HEK293T (cell line): ENCODE measurements around the gene LILRA1.

Experiments used
- CTCF ChIA-PET: fragments of 350-600 bp; formaldehyde crosslinking; extraction: SDS; loops from one replicate; lab custom pipeline; 2021; ENCODE audit warnings: antibody characterized with exemption, inconsistent platforms; lab: Yijun Ruan, JAX
- POLR2A ChIA-PET: fragments of 350-600 bp; formaldehyde crosslinking; extraction: SDS; loops from one replicate; lab custom pipeline; 2020; ENCODE audit warnings: antibody characterized with exemption, inconsistent platforms; lab: Yijun Ruan, JAX
- DNase-seq: peaks from one replicate; pipeline ENCODE4 v3.0.0; 2012; ENCODE audit warnings: mixed read lengths; ENCODE audit errors: extremely low spot score
- ARNT ChIP-seq: fragments of 450-650 bp; IDR thresholded peaks from 2 replicates; pipeline ENCODE4 v1.6.1; 2017; ENCODE audit warnings: mild to moderate bottlenecking
- BHLHE40 ChIP-seq: fragments of 450-650 bp; IDR thresholded peaks from 2 replicates; pipeline ENCODE4 v1.6.1; 2016; ENCODE audit warnings: mild to moderate bottlenecking, moderate library complexity, borderline replicate concordance
- CTBP1 ChIP-seq: fragments of 450-650 bp; IDR thresholded peaks from 2 replicates; pipeline ENCODE4 v1.6.1; 2016; ENCODE audit warnings: borderline replicate concordance
- ELF4 ChIP-seq: fragments of 450-650 bp; IDR thresholded peaks from 2 replicates; pipeline ENCODE4 v1.6.1; 2017; ENCODE audit warnings: antibody characterized with exemption
- FOXA1 ChIP-seq: fragments of 450-650 bp; IDR thresholded peaks from 2 replicates; pipeline ENCODE4 v1.6.1; 2016; ENCODE audit warnings: mild to moderate bottlenecking
- FOXK2 ChIP-seq: fragments of 450-650 bp; IDR thresholded peaks from 2 replicates; pipeline ENCODE4 v1.6.1; 2016; ENCODE audit warnings: mild to moderate bottlenecking
- FOXM1 ChIP-seq: fragments of 450-650 bp; IDR thresholded peaks from 2 replicates; pipeline ENCODE4 v1.6.1; 2017; ENCODE audit warnings: mild to moderate bottlenecking, borderline replicate concordance
- HDGF ChIP-seq: fragments of 450-650 bp; IDR thresholded peaks from 2 replicates; pipeline ENCODE4 v1.6.1; 2017; ENCODE audit warnings: antibody characterized with exemption, borderline replicate concordance
- L3MBTL2 ChIP-seq: fragments of 450-650 bp; conservative IDR thresholded peaks from 2 replicates; pipeline ENCODE4 v1.6.1; 2016; ENCODE audit warnings: mild to moderate bottlenecking
- LEF1 ChIP-seq: fragments of 450-650 bp; IDR thresholded peaks from 2 replicates; pipeline ENCODE4 v1.6.1; 2017; ENCODE audit warnings: mild to moderate bottlenecking, borderline replicate concordance
- NFRKB ChIP-seq: fragments of 450-650 bp; IDR thresholded peaks from 2 replicates; pipeline ENCODE4 v1.6.1; 2016; ENCODE audit warnings: mild to moderate bottlenecking, moderate library complexity
- PKNOX1 ChIP-seq: fragments of 450-650 bp; IDR thresholded peaks from 2 replicates; pipeline ENCODE4 v1.6.1; 2016
- SP1 ChIP-seq: fragments of 450-650 bp; IDR thresholded peaks from 2 replicates; pipeline ENCODE4 v1.6.1; 2017
- SUZ12 ChIP-seq: fragments of 450-650 bp; IDR thresholded peaks from 2 replicates; pipeline ENCODE4 v1.6.1; 2016; ENCODE audit warnings: mild to moderate bottlenecking
- TARDBP ChIP-seq: fragments of 450-650 bp; IDR thresholded peaks from 2 replicates; pipeline ENCODE4 v1.6.1; 2016
- ZNF384 ChIP-seq: fragments of 450-650 bp; IDR thresholded peaks from 2 replicates; pipeline ENCODE4 v1.6.1; 2016

Gene LILRA1

GRCh38 chr19:54609356-54609791 lies 15.9 kb downstream of the LILRA1 start:
- DNase-seq: no peak

GRCh38 chr19:54612428-54612827 lies 19.0 kb downstream of the LILRA1 start:
- POLR2A ChIA-PET: no interaction called here
- no peak for DNase-seq
- CTCF ChIA-PET: no interaction called here
- TF ChIP-seq ARNT (no peak), BHLHE40 (no peak), L3MBTL2 (no peak), LEF1 (no peak), FOXK2 (no peak), SUZ12 (no peak), CTBP1 (no peak)

More at GRCh38 chr19:54609356-54609791, 15.9 kb downstream of the LILRA1 start:
- ChIA-PET CTCF (no interaction called here), POLR2A (no interaction called here)
- TF ChIP-seq FOXA1: no peak
- no peak for TF ChIP-seq TARDBP
- TF ChIP-seq ZNF384: no peak
- no peak for TF ChIP-seq CTBP1
- TF ChIP-seq BHLHE40: no peak
- no peak for TF ChIP-seq FOXM1
- TF ChIP-seq FOXK2: no peak
- no peak for TF ChIP-seq ARNT

- CTCF ChIA-PET: no interaction called here
- DNase-seq: no peak
- POLR2A ChIA-PET: no interaction called here
- TF ChIP-seq LEF1: no peak
- no peak for TF ChIP-seq SP1
- TF ChIP-seq CTBP1: no peak
- no peak for TF ChIP-seq FOXA1
- no peak for TF ChIP-seq TARDBP
- no peak for TF ChIP-seq L3MBTL2
- no peak for TF ChIP-seq ZNF384
- no peak for TF ChIP-seq BHLHE40
- TF ChIP-seq HDGF: no peak
- TF ChIP-seq FOXM1: no peak
- TF ChIP-seq FOXK2: no peak
- no peak for TF ChIP-seq SUZ12
- no peak for TF ChIP-seq PKNOX1
- TF ChIP-seq ARNT: no peak
- TF ChIP-seq ELF4: no peak
- TF ChIP-seq NFRKB: no peak
Measured at GRCh38 chr19:54614726-54615125, 21.3 kb downstream of the LILRA1 start.

GRCh38 chr19:54616057-54616456 lies 22.6 kb downstream of the LILRA1 start:
- TF ChIP-seq TARDBP (no peak), FOXM1 (no peak), L3MBTL2 (no peak), PKNOX1 (no peak), LEF1 (no peak), ELF4 (no peak), ARNT (no peak), FOXK2 (no peak), ZNF384 (no peak), SP1 (no peak), HDGF (no peak), NFRKB (no peak), CTBP1 (no peak), BHLHE40 (no peak), FOXA1 (no peak), SUZ12 (no peak)
- CTCF ChIA-PET: no interaction called here
- POLR2A ChIA-PET: no interaction called here
- DNase-seq: no peak

GRCh38 chr19:54616821-54617560 lies 23.6 kb downstream of the LILRA1 start:
- ChIA-PET POLR2A (no interaction called here), CTCF (no interaction called here)
- no peak for DNase-seq
- TF ChIP-seq LEF1: no peak
- TF ChIP-seq FOXM1: no peak
- no peak for TF ChIP-seq TARDBP
- no peak for TF ChIP-seq BHLHE40
- TF ChIP-seq ZNF384: no peak
- TF ChIP-seq ARNT: no peak
- TF ChIP-seq NFRKB: no peak
- no peak for TF ChIP-seq ELF4
- TF ChIP-seq PKNOX1: no peak
- TF ChIP-seq FOXA1: no peak
- TF ChIP-seq FOXK2: no peak
- TF ChIP-seq SP1: no peak

- ChIA-PET CTCF (no interaction called here), POLR2A (no interaction called here)
- DNase-seq: no peak
- no peak for TF ChIP-seq L3MBTL2
- TF ChIP-seq FOXM1: no peak
- TF ChIP-seq ARNT: no peak
- TF ChIP-seq CTBP1: no peak
- no peak for TF ChIP-seq NFRKB
- no peak for TF ChIP-seq FOXA1
- TF ChIP-seq ZNF384: no peak
- no peak for TF ChIP-seq ELF4
- TF ChIP-seq BHLHE40: no peak
- no peak for TF ChIP-seq PKNOX1
- TF ChIP-seq TARDBP: no peak
- no peak for TF ChIP-seq FOXK2
- TF ChIP-seq HDGF: no peak
- TF ChIP-seq SUZ12: no peak
Measured at GRCh38 chr19:54620464-54620863, 27.0 kb downstream of the LILRA1 start.
